Transverse colon (tissue), 4 donors: ENCODE results near the gene MBD5. TPM values are rescaled to one million over a fixed set of nuclear protein-coding genes. Genes with fewer than 3 reads are reported as not detected.

ENCODE experiments used
- DNase-seq: peaks from one replicate; pipeline ENCODE4 v3.0.0-alpha.2; 2019
- H3K27ac ChIP-seq, 4 donors: fragments of 200-600 bp; sonication (generic); 2 replicates each; pipeline ENCODE4 v1.5.1; 2016 to 2018; ENCODE audit warnings: inconsistent platforms in 4 of 4
- H3K27me3 ChIP-seq: fragments of 200-600 bp; sonication (generic); 2 replicates; pipeline ENCODE4 v1.5.1; 2017; ENCODE audit warnings: inconsistent platforms
- H3K36me3 ChIP-seq, 4 donors: fragments of 200-600 bp; sonication (generic); 2 replicates each; pipeline ENCODE4 v1.5.1; 2017 to 2019; ENCODE audit warnings: inconsistent platforms in 4 of 4
- H3K4me1 ChIP-seq, 4 donors: fragments of 200-600 bp; sonication (generic); 2 replicates each; pipeline ENCODE4 v1.5.1; 2017 to 2020; ENCODE audit warnings: inconsistent platforms in 4 of 4
- H3K4me3 ChIP-seq, 4 donors: fragments of 200-600 bp; sonication (generic); 1 replicate in 1 of 4; 2 replicates in 3 of 4; pipeline versions ENCODE4 v1.5.1 to v1.6.1; 2017 to 2019; ENCODE audit warnings: inconsistent platforms in 4 of 4
- H3K9me3 ChIP-seq, 2 donors: fragments of 200-600 bp; sonication (generic); 2 replicates each; pipeline ENCODE4 v1.5.1; 2017 to 2019; ENCODE audit warnings: inconsistent platforms in 2 of 2
- CTCF ChIP-seq, 5 experiments: fragments of 200-600 bp in 3 of 5; fragments of 450-650 bp in 2 of 5; sonication (generic) in 3 of 5; IDR thresholded peaks; 1 replicate in 2 of 5; 2 replicates in 3 of 5; pipeline ENCODE4 v1.5.1; 2016 to 2017; ENCODE audit warnings: antibody characterized with exemption in 5 of 5, inconsistent platforms in 3 of 5, mild to moderate bottlenecking in 2 of 5, moderate library complexity in 1 of 5
- EP300 ChIP-seq: sonication (generic); formaldehyde crosslinking; IDR thresholded peaks from one replicate; pipeline ENCODE4 v1.6.1; 2017; ENCODE audit warnings: antibody characterized with exemption, low read depth
- POLR2A ChIP-seq: fragments of 450-650 bp; IDR thresholded peaks from one replicate; pipeline ENCODE4 v1.6.1; 2016; ENCODE audit warnings: antibody characterized with exemption, mild to moderate bottlenecking, moderate library complexity
- POLR2AphosphoS5 ChIP-seq, 3 donors: sonication (generic); formaldehyde crosslinking; IDR thresholded peaks; one replicate each; pipeline ENCODE4 v1.6.1; 2016; ENCODE audit warnings: antibody characterized with exemption in 3 of 3
- WGBS, 2 donors: methylation state at CpG; one replicate each; pipeline ENCODE4 v1.1.5; 2018; ENCODE audit warnings: low coverage in 1 of 2; 5-methylcytosine and 5-hydroxymethylcytosine counted together
- in situ Hi-C, 4 donors: fragments of 200-750 bp; cut with MboI; loops; one replicate each; pipeline versions ENCODE4 v1.15.0 to v1.15.1; 2017; ENCODE audit warnings: low sequenced_read_pairs in 3 of 4, low pct_ligation_motif_present in 1 of 4, low pct_unique_long_range_greater_than_20kb in 1 of 4
- intact Hi-C: fragments of 100-400 bp; cut with DNase I; formaldehyde crosslinking; loops from one replicate; pipeline ENCODE4 v1.15.1; 2023; ENCODE audit warnings: low total_unique reads
- total RNA-seq, 4 donors: library from RNA; depleted of rRNA; stranded (reverse); fragments of >200 nt; gene quantifications; one replicate each; pipeline ENCODE4 v1.1.0, GENCODE V29; 2016

Gene MBD5
- total RNA-seq, 4 donors from 2014 or later = 29.9 to 67.3 (median 52.6) TPM

GRCh38 chr2:148031152-148031551 is 10.3 kb downstream of the MBD5 start:
- H3K27ac ChIP-seq = no peak overlapping the region
- H3K27me3 ChIP-seq = no peaks in the 10 kb centered on the region
- DNase-seq = no peak
- intact Hi-C loops (no loop called here), in situ Hi-C loops (no loop called here)
- H3K4me3 ChIP-seq = no peak overlapping the region
- TF ChIP-seq EP300 = no peak
- TF ChIP-seq POLR2A = no peak
- TF ChIP-seq POLR2AphosphoS5 (IDR thresholded peaks at IDR 0.05) = no peak
- no peak for TF ChIP-seq CTCF (IDR thresholded peaks at IDR 0.05)
- peaks cover 0 to 13% (median 3%) of the 10 kb centered on the region in 4 donors for H3K4me1 ChIP-seq
- H3K36me3 ChIP-seq = no peaks in the 10 kb centered on the region
- H3K9me3 ChIP-seq = no peaks in the 10 kb centered on the region

GRCh38 chr2:148032215-148032614 is 11.3 kb downstream of the MBD5 start:
- DNase-seq = no peak
- Histone ChIP-seq H3K36me3 (no peaks in the 10 kb centered on the region), H3K9me3 (no peaks in the 10 kb centered on the region), H3K4me3 (no peak overlapping the region), H3K27me3 (no peaks in the 10 kb centered on the region), H3K27ac (no peak overlapping the region), H3K4me1 (peaks cover 0 to 13% (median 3%) of the 10 kb centered on the region in 4 donors)
- WGBS, 2 donors = 68 to 80% methylated on average over 4 of the region's 4 CpGs
- in situ Hi-C loops = no loop called here
- no peak for TF ChIP-seq POLR2A
- no peak for TF ChIP-seq CTCF (IDR thresholded peaks at IDR 0.05)
- TF ChIP-seq POLR2AphosphoS5 (IDR thresholded peaks at IDR 0.05) = no peak
- TF ChIP-seq EP300 = no peak
- intact Hi-C loops = no loop called here

- Histone ChIP-seq H3K9me3 (no peaks in the 10 kb centered on the region), H3K27ac (no peak overlapping the region), H3K27me3 (no peaks in the 10 kb centered on the region), H3K4me1 (no peaks in the 10 kb centered on the region), H3K36me3 (no peaks in the 10 kb centered on the region), H3K4me3 (no peak overlapping the region)
- DNase-seq = no peak
- intact Hi-C loops = no loop called here
- TF ChIP-seq CTCF (IDR thresholded peaks at IDR 0.05) (no peak), EP300 (no peak)
- in situ Hi-C loops = no loop called here
- WGBS, 2 donors = 78 to 97% methylated on average over 1 of the region's 1 CpG
Observed at GRCh38 chr2:148039783-148040182, 18.9 kb downstream of the MBD5 start.

- in situ Hi-C loops = no loop called here
- no peak for DNase-seq
Observed at GRCh38 chr2:148042219-148042618, 21.3 kb downstream of the MBD5 start.

More at GRCh38 chr2:148042219-148042618, 21.3 kb downstream of the MBD5 start:
- no peaks in the 10 kb centered on the region for H3K4me1 ChIP-seq
- no peak overlapping the region for H3K27ac ChIP-seq
- 77 to 79% methylated on average over 2 of the region's 2 CpGs for WGBS, 2 donors
- intact Hi-C loops = no loop called here
- no peaks in the 10 kb centered on the region for H3K9me3 ChIP-seq
- no peaks in the 10 kb centered on the region for H3K27me3 ChIP-seq
- no peaks in the 10 kb centered on the region for H3K36me3 ChIP-seq
- no peak overlapping the region for H3K4me3 ChIP-seq
- TF ChIP-seq POLR2A (no peak), CTCF (IDR thresholded peaks at IDR 0.05) (no peak), EP300 (no peak), POLR2AphosphoS5 (IDR thresholded peaks at IDR 0.05) (no peak)
